Caco-2 (cell line): ENCODE measurements around the gene DPP4. TPM values are rescaled to one million over a fixed set of nuclear protein-coding genes. Genes with fewer than 3 reads are reported as not detected.

Source experiments
- BruUV-seq: library from RNA; stranded (reverse); fragments of 400-500 nt; replicated peaks from 2 replicates; lab custom pipeline; 2021; lab: Mats Ljungman, UMichigan
- CTCF ChIA-PET: fragments of 300-600 bp; sonication (Branson Sonifier 250); formaldehyde crosslinking; loops from one replicate; lab custom pipeline; 2022; ENCODE audit warnings: antibody characterized with exemption; lab: Charles Lee
- POLR2A ChIA-PET: fragments of 300-600 bp; sonication (Branson Sonifier 250); formaldehyde crosslinking; loops from one replicate; lab custom pipeline; 2022; ENCODE audit warnings: antibody characterized with exemption; lab: Charles Lee
- DNase-seq, 2 experiments: peaks; one replicate each; pipeline versions ENCODE4 v3.0.0 to v3.0.0-alpha.2; 2020 to 2022
- H3K27me3 ChIP-seq: replicated peaks from 2 replicates; pipeline ENCODE4 v1.6.0; 2011; ENCODE audit warnings: low read length; ENCODE audit not compliant: control insufficient read depth, insufficient read depth
- H3K36me3 ChIP-seq: 2 replicates; pipeline ENCODE4 v1.5.1; 2011; ENCODE audit warnings: low read length; ENCODE audit not compliant: control insufficient read depth, insufficient read depth
- H3K4me1 ChIP-seq: fragments of 250-450 bp; sonication (Bioruptor Pico); 2 replicates; pipeline ENCODE4 v1.5.1; 2020; ENCODE audit warnings: mild to moderate bottlenecking
- H3K4me3 ChIP-seq: 2 replicates; pipeline ENCODE4 v1.5.1; 2011; ENCODE audit warnings: low read depth, mild to moderate bottlenecking, control low read depth, low read length
- H3K9me3 ChIP-seq: fragments of 250-450 bp; sonication (Bioruptor Pico); 2 replicates; pipeline ENCODE4 v1.5.1; 2020; ENCODE audit warnings: mild to moderate bottlenecking, moderate library complexity
- H3K27ac Mint-ChIP-seq: one replicate; pipeline ENCODE4 v1.8.0; 2022; ENCODE audit warnings: mixed read lengths; ENCODE audit not compliant: unreplicated experiment
- H3K27me3 Mint-ChIP-seq: one replicate; pipeline ENCODE4 v1.8.0; 2022; ENCODE audit warnings: mixed read lengths; ENCODE audit not compliant: insufficient read depth, unreplicated experiment
- H3K36me3 Mint-ChIP-seq: one replicate; pipeline ENCODE4 v1.8.0; 2022; ENCODE audit warnings: mild to moderate bottlenecking, mixed read lengths; ENCODE audit not compliant: insufficient read depth, unreplicated experiment
- H3K4me1 Mint-ChIP-seq: one replicate; pipeline ENCODE4 v1.8.0; 2022; ENCODE audit warnings: low read depth, mixed read lengths; ENCODE audit not compliant: unreplicated experiment
- H3K4me3 Mint-ChIP-seq: one replicate; pipeline ENCODE4 v1.8.0; 2022; ENCODE audit warnings: mild to moderate bottlenecking, moderate library complexity, mixed read lengths; ENCODE audit not compliant: unreplicated experiment
- H3K9me3 Mint-ChIP-seq: one replicate; pipeline ENCODE4 v1.8.0; 2022; ENCODE audit warnings: mixed read lengths; ENCODE audit not compliant: unreplicated experiment
- CTCF ChIP-seq, 2 experiments: fragments of 200-600 bp in 1 of 2; IDR thresholded peaks; 1 replicate in 1 of 2; 2 replicates in 1 of 2; pipeline versions ENCODE4 v1.5.1 to v1.8.0; 2011 to 2022; ENCODE audit warnings: antibody characterized with exemption in 1 of 2, control low read depth in 1 of 2, inconsistent platforms in 1 of 2, low read depth in 1 of 2, low read length in 1 of 2, mild to moderate bottlenecking in 1 of 2, moderate library complexity in 1 of 2; ENCODE audit not compliant: insufficient read depth in 1 of 2, severe bottlenecking in 1 of 2, unreplicated experiment in 1 of 2
- intact Hi-C: fragments of 100-400 bp; cut with micrococcal nuclease; formaldehyde crosslinking; loops from one replicate; pipeline ENCODE4 v1.10.0; 2022; ENCODE audit not compliant: unreplicated experiment
- total RNA-seq: library from RNA; stranded (reverse); gene quantifications from 2 replicates; pipeline ENCODE4 v1.2.3, GENCODE V29; 2022

DPP4 gene
- total RNA-seq, 1 experiment from 2014 or later = 190 TPM

GRCh38 chr2:161983866-161984265, 90.1 kb downstream of the DPP4 start:
- H3K27ac Mint-ChIP-seq = no peak overlapping the region
- H3K9me3 Mint-ChIP-seq = no peaks in the 10 kb centered on the region
- BruUV-seq = no TSS peak
- ChIA-PET CTCF (no interaction called here), POLR2A (no interaction called here)
- no peak overlapping the region for H3K4me3 Mint-ChIP-seq
- Histone ChIP-seq H3K36me3 (no peaks in the 10 kb centered on the region), H3K9me3 (no peaks in the 10 kb centered on the region), H3K4me3 (no peak overlapping the region), H3K27me3 (no peaks in the 10 kb centered on the region; the same call in 1 of the 2 replicates), H3K4me1 (peaks cover 7% of the 10 kb centered on the region; the same call in 1 of the 2 replicates)
- intact Hi-C loops = no loop called here
- no peak for DNase-seq
- no peaks in the 10 kb centered on the region for H3K27me3 Mint-ChIP-seq
- H3K36me3 Mint-ChIP-seq = no peaks in the 10 kb centered on the region
- no peak for TF ChIP-seq CTCF (IDR thresholded peaks at IDR 0.05; ENCODE audit: insufficient read depth in 1 of 2, low read depth in 1 of 2, low read length in 1 of 2, severe bottlenecking in 1 of 2, unreplicated experiment in 1 of 2)
- no peaks in the 10 kb centered on the region for H3K4me1 Mint-ChIP-seq

GRCh38 chr2:161983331-161983651, 90.7 kb downstream of the DPP4 start:
- no TSS peak for BruUV-seq
- CTCF ChIA-PET = no interaction called here

GRCh38 chr2:161982548-161983330, 91.3 kb downstream of the DPP4 start:
- no peak for TF ChIP-seq CTCF (IDR thresholded peaks at IDR 0.05; ENCODE audit: insufficient read depth in 1 of 2, low read depth in 1 of 2, low read length in 1 of 2, severe bottlenecking in 1 of 2, unreplicated experiment in 1 of 2)
- no peak for DNase-seq
- Histone ChIP-seq H3K36me3 (no peaks in the 10 kb centered on the region), H3K4me3 (no peak overlapping the region), H3K9me3 (no peaks in the 10 kb centered on the region), H3K27me3 (no peaks in the 10 kb centered on the region; the same call in 1 of the 2 replicates), H3K4me1 (peaks cover 7% of the 10 kb centered on the region; the same call in 1 of the 2 replicates)
- BruUV-seq = no TSS peak
- intact Hi-C loops = no loop called here
- Mint-ChIP-seq H3K4me1 (no peaks in the 10 kb centered on the region), H3K36me3 (no peaks in the 10 kb centered on the region), H3K27ac (no peak overlapping the region), H3K27me3 (no peaks in the 10 kb centered on the region), H3K4me3 (no peak overlapping the region), H3K9me3 (no peaks in the 10 kb centered on the region)
- ChIA-PET POLR2A (no interaction called here), CTCF (no interaction called here)

More at GRCh38 chr2:161983331-161983651, 90.7 kb downstream of the DPP4 start:
- no peaks in the 10 kb centered on the region for H3K4me1 Mint-ChIP-seq
- Histone ChIP-seq H3K4me1 (peaks cover 7% of the 10 kb centered on the region; the same call in 1 of the 2 replicates), H3K9me3 (no peaks in the 10 kb centered on the region), H3K4me3 (no peak overlapping the region), H3K36me3 (no peaks in the 10 kb centered on the region), H3K27me3 (no peaks in the 10 kb centered on the region; the same call in 1 of the 2 replicates)
- no peak for TF ChIP-seq CTCF (IDR thresholded peaks at IDR 0.05; ENCODE audit: insufficient read depth in 1 of 2, low read depth in 1 of 2, low read length in 1 of 2, severe bottlenecking in 1 of 2, unreplicated experiment in 1 of 2)
- H3K27me3 Mint-ChIP-seq = no peaks in the 10 kb centered on the region
- H3K9me3 Mint-ChIP-seq = no peaks in the 10 kb centered on the region
- POLR2A ChIA-PET = no interaction called here
- H3K4me3 Mint-ChIP-seq = no peak overlapping the region
- intact Hi-C loops = no loop called here
- no peak for DNase-seq
- H3K36me3 Mint-ChIP-seq = no peaks in the 10 kb centered on the region
- H3K27ac Mint-ChIP-seq = no peak overlapping the region
